ENCODE measurements around the gene NDUFA8. TPM values are rescaled to one million over a fixed set of nuclear protein-coding genes. Genes with fewer than 3 reads are reported as not detected.

Gene NDUFA8
- total RNA-seq, 4 donors from 2014 or later, result 16.1 to 59.5 (median 40.3) TPM

DNA sequence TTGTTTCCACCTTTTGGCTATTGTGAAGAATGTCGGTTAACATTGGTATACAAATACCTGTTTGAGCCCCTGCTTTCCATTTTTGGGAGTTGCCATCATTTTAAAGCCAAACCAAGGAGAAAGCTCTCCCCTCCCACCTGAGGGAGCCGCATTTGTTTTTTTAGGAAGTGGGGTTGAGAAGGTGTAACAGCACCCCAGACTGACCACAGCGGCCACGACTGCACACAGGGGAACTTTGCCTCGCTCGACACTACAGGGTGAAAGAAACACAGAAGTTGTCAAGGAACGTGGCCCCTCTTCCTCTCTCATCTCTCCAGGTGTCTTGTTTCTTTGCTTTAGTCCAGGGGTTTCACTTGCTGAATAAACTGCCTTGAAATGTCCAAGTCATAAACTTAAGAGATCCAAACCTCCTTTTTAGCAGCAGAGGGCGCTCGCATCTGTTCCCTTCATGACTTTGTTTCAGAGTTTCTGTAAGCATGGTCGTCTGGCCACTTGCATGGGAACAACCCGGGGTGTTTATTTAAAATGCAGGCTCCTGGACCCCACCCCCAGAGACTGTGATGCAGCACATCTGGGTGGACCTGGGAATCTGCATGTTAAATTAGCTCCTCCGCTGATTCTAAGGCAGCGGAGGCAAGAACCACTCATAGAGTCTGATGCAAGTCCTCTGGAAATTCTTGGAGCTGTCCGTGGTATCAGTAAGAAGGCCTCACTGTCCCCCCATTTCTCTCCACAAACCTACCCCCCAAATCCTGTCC is 64.4 kb downstream of the NDUFA8 start:
- Histone ChIP-seq H3K4me1 (peaks cover 18 to 27% (median 24%) of the 10 kb centered on the region in 4 donors), H3K27me3 (peaks cover 8% of the 10 kb centered on the region), H3K36me3 (no peaks in the 10 kb centered on the region), H3K4me3 (no peak overlapping the region), H3K27ac (no peak overlapping the region), H3K9me3 (no peaks in the 10 kb centered on the region)
- in situ Hi-C loops (cut with MboI; ENCODE audit: low pct_ligation_motif_present in 1 of 4, low pct_unique_long_range_greater_than_20kb in 1 of 4, low sequenced_read_pairs in 3 of 4), result no loop called here
- intact Hi-C loops (cut with DNase I; ENCODE audit: low total_unique reads), result no loop called here
- WGBS, 2 donors (ENCODE audit: low coverage in 1 of 2), result 16 to 28% methylated on average over 5 to 14 of the region's 14 CpGs
- no peak for TF ChIP-seq EP300 (IDR thresholded peaks at IDR 0.05; ENCODE audit: low read depth)
- TF ChIP-seq, protein P1, sequence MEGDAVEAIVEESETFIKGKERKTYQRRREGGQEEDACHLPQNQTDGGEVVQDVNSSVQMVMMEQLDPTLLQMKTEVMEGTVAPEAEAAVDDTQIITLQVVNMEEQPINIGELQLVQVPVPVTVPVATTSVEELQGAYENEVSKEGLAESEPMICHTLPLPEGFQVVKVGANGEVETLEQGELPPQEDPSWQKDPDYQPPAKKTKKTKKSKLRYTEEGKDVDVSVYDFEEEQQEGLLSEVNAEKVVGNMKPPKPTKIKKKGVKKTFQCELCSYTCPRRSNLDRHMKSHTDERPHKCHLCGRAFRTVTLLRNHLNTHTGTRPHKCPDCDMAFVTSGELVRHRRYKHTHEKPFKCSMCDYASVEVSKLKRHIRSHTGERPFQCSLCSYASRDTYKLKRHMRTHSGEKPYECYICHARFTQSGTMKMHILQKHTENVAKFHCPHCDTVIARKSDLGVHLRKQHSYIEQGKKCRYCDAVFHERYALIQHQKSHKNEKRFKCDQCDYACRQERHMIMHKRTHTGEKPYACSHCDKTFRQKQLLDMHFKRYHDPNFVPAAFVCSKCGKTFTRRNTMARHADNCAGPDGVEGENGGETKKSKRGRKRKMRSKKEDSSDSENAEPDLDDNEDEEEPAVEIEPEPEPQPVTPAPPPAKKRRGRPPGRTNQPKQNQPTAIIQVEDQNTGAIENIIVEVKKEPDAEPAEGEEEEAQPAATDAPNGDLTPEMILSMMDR (IDR thresholded peaks at IDR 0.05), result peak; percentile 56 to 66 (median 59)
- DNase-seq, result peak; percentile 56

Small RNA genes within 50 kb of the gene (small RNA-seq; reads per million reads assigned to genes)
- gene MIR4478, result 0 reads per million in 4 donors

Other genes with a start within 250 kb of the NDUFA8 start
- 10 to 100 TPM in 3 of 4 donors, 1 to 10 TPM in 1; 9.1 to 47.4 (median 11.3) TPM for gene TTLL11, start 66.5 kb downstream of the NDUFA8 start, total RNA-seq
- gene MORN5, start 129 bp upstream of the NDUFA8 start, total RNA-seq, result 1 to 10 TPM in 2 of 4 donors, not detected in 2; 3.8 to 4.0 TPM
- gene LHX6, start 69.2 kb upstream of the NDUFA8 start, total RNA-seq, result 10 to 100 TPM in 1 of 4 donors, 1 to 10 TPM in 1, under 1 TPM in 1, not detected in 1; 0.68 to 12.7 (median 1.4) TPM
- gene RBM18, start 105.1 kb upstream of the NDUFA8 start, total RNA-seq, result 1 to 10 TPM in 3 of 4 donors, under 1 TPM in 1; 0.80 to 9.7 (median 4.6) TPM
- gene MRRF, start 105.1 kb upstream of the NDUFA8 start, total RNA-seq, result 100 to 1,000 TPM in 1 of 4 donors, 10 to 100 TPM in 3; 46.0 to 142 (median 53.6) TPM
- 10 to 100 TPM; 14.2 to 27.9 (median 20.2) TPM for gene PTGS1, start 211.2 kb upstream of the NDUFA8 start, total RNA-seq

Measured in transverse colon (tissue), 4 donors.